CD1c-positive myeloid dendritic cell (primary cell): ENCODE measurements around the gene RARRES2.

Source experiments
- DNase-seq: peaks from one replicate; pipeline ENCODE4 v3.0.0-alpha.2; 2016; ENCODE audit errors: extremely low spot score

RARRES2 gene

GRCh38 chr7:150377196-150377595 is 35.8 kb upstream of the RARRES2 start:
- DNase-seq: peak; percentile 68

GRCh38 chr7:150376560-150376959 is 35.1 kb upstream of the RARRES2 start:
- DNase-seq: peak; percentile 27

- DNase-seq: peak; percentile 25
Observed at GRCh38 chr7:150375662-150376521, 34.5 kb upstream of the RARRES2 start.

GRCh38 chr7:150374472-150374871 is 33.0 kb upstream of the RARRES2 start:
- DNase-seq: no peak

- DNase-seq: no peak
Observed at GRCh38 chr7:150374026-150374425, 32.6 kb upstream of the RARRES2 start.

GRCh38 chr7:150373049-150373801 is 31.8 kb upstream of the RARRES2 start:
- DNase-seq: no peak

GRCh38 chr7:150372271-150373048 is 31.0 kb upstream of the RARRES2 start:
- DNase-seq: no peak

GRCh38 chr7:150371996-150372270 is 30.5 kb upstream of the RARRES2 start:
- DNase-seq: no peak

- no peak for DNase-seq
Observed at GRCh38 chr7:150371131-150371995, 29.9 kb upstream of the RARRES2 start.

- no peak for DNase-seq
Observed at GRCh38 chr7:150370612-150371071, 29.2 kb upstream of the RARRES2 start.

GRCh38 chr7:150369748-150370501 is 28.5 kb upstream of the RARRES2 start:
- DNase-seq: no peak

GRCh38 chr7:150368884-150369747 is 27.7 kb upstream of the RARRES2 start:
- peak; percentile 54 for DNase-seq

- DNase-seq: peak; percentile 89
Observed at GRCh38 chr7:150368096-150368883, 26.9 kb upstream of the RARRES2 start, which contains the start of gene REPIN1. Gene REPIN1, plus strand, starts transcription at chr7:150368822. Its CDS starts 890 bp downstream, at chr7:150369712.

- DNase-seq: no peak
Observed at GRCh38 chr7:150367677-150368095, 26.3 kb upstream of the RARRES2 start.

- peak; percentile 88 for DNase-seq
Observed at GRCh38 chr7:150365673-150366398, 24.4 kb upstream of the RARRES2 start.

- DNase-seq: no peak
Observed at GRCh38 chr7:150365194-150365593, 23.8 kb upstream of the RARRES2 start.

GRCh38 chr7:150363872-150364271 is 22.4 kb upstream of the RARRES2 start:
- peak; percentile 83 for DNase-seq

GRCh38 chr7:150363370-150363769 is 21.9 kb upstream of the RARRES2 start:
- no peak for DNase-seq
